KMS-11 (cell line): ENCODE measurements around the gene NSD2.

ENCODE experiments used
- H2AFZ ChIP-seq: fragments of 200-600 bp; sonication (generic); 2 replicates; pipeline ENCODE4 v1.6.1; 2016; ENCODE audit warnings: antibody characterized with exemption, mixed run types, low read depth
- H3K27ac ChIP-seq: fragments of 200-600 bp; sonication (generic); 2 replicates; pipeline ENCODE4 v1.6.1; 2016; ENCODE audit warnings: mild to moderate bottlenecking, mixed run types
- H3K27me3 ChIP-seq: fragments of 200-600 bp; sonication (generic); 2 replicates; pipeline ENCODE4 v1.6.1; 2017; ENCODE audit warnings: mild to moderate bottlenecking, low read depth, mixed run types, moderate library complexity; ENCODE audit not compliant: insufficient read depth
- H3K36me3 ChIP-seq: fragments of 200-600 bp; sonication (generic); 2 replicates; pipeline ENCODE4 v1.6.1; 2017; ENCODE audit warnings: mild to moderate bottlenecking, mixed run types; ENCODE audit not compliant: insufficient read depth
- H3K4me1 ChIP-seq: fragments of 200-600 bp; sonication (generic); 2 replicates; pipeline ENCODE4 v1.6.1; 2016; ENCODE audit warnings: mild to moderate bottlenecking, low read depth, mixed run types; ENCODE audit not compliant: poor library complexity, severe bottlenecking
- H3K4me2 ChIP-seq: fragments of 200-600 bp; sonication (generic); 2 replicates; pipeline ENCODE4 v1.7.0; 2016; ENCODE audit warnings: mild to moderate bottlenecking, mixed run types
- H3K4me3 ChIP-seq: fragments of 200-600 bp; sonication (generic); IDR thresholded peaks from 2 replicates; pipeline ENCODE4 v1.6.1; 2017; ENCODE audit warnings: low read depth, low read length, mixed read lengths; ENCODE audit not compliant: insufficient read depth
- H3K79me2 ChIP-seq: fragments of 200-600 bp; sonication (generic); 2 replicates; pipeline ENCODE4 v1.6.1; 2016; ENCODE audit warnings: low read depth, mixed run types; ENCODE audit not compliant: insufficient read depth
- H3K9ac ChIP-seq: fragments of 200-600 bp; sonication (generic); 2 replicates; pipeline ENCODE4 v1.6.1; 2016; ENCODE audit warnings: mild to moderate bottlenecking, mixed run types
- H4K20me1 ChIP-seq: fragments of 200-600 bp; sonication (generic); 2 replicates; pipeline ENCODE4 v1.6.1; 2016; ENCODE audit warnings: mild to moderate bottlenecking, mixed run types; ENCODE audit not compliant: insufficient read depth
- TF ChIP-seq, protein P1 (sequence below): fragments of 200-600 bp; sonication (generic); conservative IDR thresholded peaks from 2 replicates; pipeline ENCODE4 v1.6.1; 2017; ENCODE audit warnings: low read depth, mild to moderate bottlenecking, antibody characterized with exemption, low read length, moderate library complexity, mixed read lengths

The NSD2 gene

DNA sequence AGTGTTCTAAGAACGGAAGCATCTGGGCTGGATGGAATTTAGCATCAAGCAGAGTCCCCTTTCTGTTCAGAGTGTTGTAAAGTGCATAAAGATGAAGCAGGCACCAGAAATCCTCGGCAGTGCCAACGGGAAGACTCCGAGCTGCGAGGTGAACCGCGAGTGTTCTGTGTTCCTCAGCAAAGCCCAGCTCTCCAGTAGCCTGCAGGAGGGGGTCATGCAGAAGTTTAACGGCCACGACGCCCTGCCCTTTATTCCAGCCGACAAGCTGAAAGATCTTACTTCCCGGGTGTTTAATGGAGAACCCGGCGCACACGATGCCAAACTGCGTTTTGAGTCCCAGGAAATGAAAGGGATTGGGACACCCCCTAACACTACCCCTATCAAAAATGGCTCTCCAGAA is 29.4 kb downstream of the NSD2 start:
- no peak overlapping the region for H3K4me2 ChIP-seq
- H3K4me3 ChIP-seq: no peak overlapping the region
- H3K79me2 ChIP-seq: peaks cover 99% of the 10 kb centered on the region
- no peak overlapping the region; the same call in 1 of the 2 replicates for H3K27ac ChIP-seq
- H4K20me1 ChIP-seq: peaks cover 65% of the 10 kb centered on the region
- TF ChIP-seq, protein P1, sequence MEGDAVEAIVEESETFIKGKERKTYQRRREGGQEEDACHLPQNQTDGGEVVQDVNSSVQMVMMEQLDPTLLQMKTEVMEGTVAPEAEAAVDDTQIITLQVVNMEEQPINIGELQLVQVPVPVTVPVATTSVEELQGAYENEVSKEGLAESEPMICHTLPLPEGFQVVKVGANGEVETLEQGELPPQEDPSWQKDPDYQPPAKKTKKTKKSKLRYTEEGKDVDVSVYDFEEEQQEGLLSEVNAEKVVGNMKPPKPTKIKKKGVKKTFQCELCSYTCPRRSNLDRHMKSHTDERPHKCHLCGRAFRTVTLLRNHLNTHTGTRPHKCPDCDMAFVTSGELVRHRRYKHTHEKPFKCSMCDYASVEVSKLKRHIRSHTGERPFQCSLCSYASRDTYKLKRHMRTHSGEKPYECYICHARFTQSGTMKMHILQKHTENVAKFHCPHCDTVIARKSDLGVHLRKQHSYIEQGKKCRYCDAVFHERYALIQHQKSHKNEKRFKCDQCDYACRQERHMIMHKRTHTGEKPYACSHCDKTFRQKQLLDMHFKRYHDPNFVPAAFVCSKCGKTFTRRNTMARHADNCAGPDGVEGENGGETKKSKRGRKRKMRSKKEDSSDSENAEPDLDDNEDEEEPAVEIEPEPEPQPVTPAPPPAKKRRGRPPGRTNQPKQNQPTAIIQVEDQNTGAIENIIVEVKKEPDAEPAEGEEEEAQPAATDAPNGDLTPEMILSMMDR: no peak
- no peak overlapping the region for H2AFZ ChIP-seq
- 0 out of 2 replicates have a peak, but pooled peaks cover 3% of the 10 kb centered on the region for H3K36me3 ChIP-seq
- no peak overlapping the region for H3K9ac ChIP-seq
- H3K27me3 ChIP-seq: no peaks in the 10 kb centered on the region
- H3K4me1 ChIP-seq: peaks cover 85% of the 10 kb centered on the region

DNA sequence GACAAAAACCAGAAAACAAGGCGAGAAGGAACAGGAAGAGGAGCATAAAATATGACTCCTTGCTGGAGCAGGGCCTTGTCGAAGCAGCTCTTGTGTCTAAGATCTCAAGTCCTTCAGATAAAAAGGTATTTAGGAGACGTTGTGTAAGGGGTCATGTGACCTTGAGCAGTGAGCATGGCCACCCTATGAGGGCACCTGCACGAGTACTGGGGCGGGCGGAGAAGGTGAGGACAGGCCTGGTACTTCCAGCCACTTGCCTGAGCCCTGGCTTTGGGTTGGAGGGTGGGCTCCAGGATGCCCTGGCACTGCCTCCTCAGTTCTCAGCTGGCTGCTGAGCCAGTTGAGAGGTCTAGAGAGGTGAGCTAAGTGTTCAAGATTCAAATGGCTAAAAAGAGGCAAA is 29.9 kb downstream of the NSD2 start:
- H4K20me1 ChIP-seq: peaks cover 67% of the 10 kb centered on the region
- no peak overlapping the region for H3K4me2 ChIP-seq
- no peak overlapping the region for H2AFZ ChIP-seq
- H3K27ac ChIP-seq: no peak overlapping the region; the same call in 1 of the 2 replicates
- 0 out of 2 replicates have a peak, but pooled peaks cover 3% of the 10 kb centered on the region for H3K36me3 ChIP-seq
- TF ChIP-seq, protein P1: no peak
- H3K79me2 ChIP-seq: peaks cover 99% of the 10 kb centered on the region
- no peak overlapping the region for H3K9ac ChIP-seq
- peaks cover 85% of the 10 kb centered on the region for H3K4me1 ChIP-seq
- H3K27me3 ChIP-seq: no peaks in the 10 kb centered on the region
- no peak overlapping the region for H3K4me3 ChIP-seq

DNA sequence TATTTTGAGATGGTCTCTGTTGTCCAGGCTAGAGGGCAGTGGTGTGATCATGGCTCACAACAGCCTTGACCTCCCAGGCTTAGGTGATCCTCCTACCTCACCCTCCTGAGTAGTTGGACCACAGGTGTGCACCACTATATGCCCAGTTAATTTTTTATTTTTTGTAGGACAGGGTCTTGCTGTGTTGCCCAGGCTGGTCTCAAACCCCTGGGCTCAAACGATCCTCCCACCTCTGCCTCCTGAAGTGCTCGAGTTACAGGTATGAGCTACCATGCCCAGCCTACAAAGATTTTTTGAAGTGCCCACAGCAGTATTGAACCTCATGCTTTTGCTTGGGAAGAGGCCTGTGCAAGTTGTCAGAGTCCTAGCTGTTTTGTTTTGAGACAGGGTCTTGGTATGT is 31.1 kb downstream of the NSD2 start:
- 0 out of 2 replicates have a peak, but pooled peaks cover 3% of the 10 kb centered on the region for H3K36me3 ChIP-seq
- H3K27me3 ChIP-seq: no peaks in the 10 kb centered on the region

DNA sequence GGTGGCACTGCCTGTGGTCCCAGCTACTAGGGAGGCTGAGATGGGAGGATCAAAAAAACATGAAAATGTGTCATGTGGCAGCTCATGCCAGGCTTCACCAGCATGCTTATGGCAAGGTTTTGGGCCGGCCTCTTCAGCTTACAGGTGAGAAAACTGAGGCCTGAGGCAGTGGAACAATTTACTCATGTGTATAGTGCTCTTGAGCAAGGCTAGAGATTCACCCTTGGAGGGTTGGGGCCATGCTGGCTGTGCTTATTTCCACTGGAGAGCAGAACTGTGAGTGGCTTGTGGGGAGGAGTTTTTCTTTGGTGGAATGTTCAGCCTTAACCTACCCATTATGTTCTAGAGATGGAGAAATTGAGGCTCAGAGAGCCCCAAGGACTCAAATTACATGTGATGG is 31.8 kb downstream of the NSD2 start:
- peaks cover 76% of the 10 kb centered on the region for H4K20me1 ChIP-seq
- TF ChIP-seq, protein P1: no peak
- no peak overlapping the region for H3K9ac ChIP-seq
- H3K27me3 ChIP-seq: no peaks in the 10 kb centered on the region
- no peak overlapping the region for H3K4me2 ChIP-seq
- H3K4me1 ChIP-seq: peaks cover 85% of the 10 kb centered on the region
- 0 out of 2 replicates have a peak, but pooled peaks cover 3% of the 10 kb centered on the region for H3K36me3 ChIP-seq
- H3K4me3 ChIP-seq: no peak overlapping the region
- H3K79me2 ChIP-seq: peaks cover 100% of the 10 kb centered on the region
- H2AFZ ChIP-seq: no peak overlapping the region
- no peak overlapping the region for H3K27ac ChIP-seq

More for the DNA sequence above, 31.1 kb downstream of the NSD2 start:
- Histone ChIP-seq H3K27ac (no peak overlapping the region), H3K4me1 (peaks cover 85% of the 10 kb centered on the region), H3K4me2 (no peak overlapping the region), H2AFZ (no peak overlapping the region), H3K79me2 (peaks cover 100% of the 10 kb centered on the region), H3K4me3 (no peak overlapping the region), H4K20me1 (peaks cover 73% of the 10 kb centered on the region), H3K9ac (no peak overlapping the region)
- TF ChIP-seq, protein P1: no peak
